ENCODE measurements around the gene DLGAP1. TPM values are rescaled to one million over a fixed set of nuclear protein-coding genes. Genes with fewer than 3 reads are reported as not detected.
A peak's percentile ranks its signal among the peaks of the same experiment; 100 is the strongest.
"Not testable (repeated sequence)": the region's sequence is repeated elsewhere in the genome, so short reads cannot be mapped to it uniquely, and the experiment has no call there.

DLGAP1 gene
- total and polyA plus RNA-seq, 2 of the 4 experiments (the other 2 are of a cell fraction) = under 0.01 to 0.09 TPM

GRCh38 chr18:3608099-3608453 lies 847.0 kb downstream of the DLGAP1 start:
- H2BK20ac ChIP-seq (ENCODE audit: low read depth, low read length) = peak overlapping the region; percentile 30; the same call in 1 of the 2 replicates
- H3K4me2 ChIP-seq (ENCODE audit: low read depth, low read length); H4K5ac ChIP-seq (ENCODE audit: low read depth, low read length); H3K4me3 ChIP-seq (ENCODE audit: insufficient read depth, low read depth, low read length); ATAC-seq (ENCODE audit: low read depth); POLR2A ChIA-PET (ENCODE audit: unreplicated experiment); CTCF ChIA-PET; H3K9me3 ChIP-seq (ENCODE audit: control insufficient read depth, insufficient read depth, low read length); H3K14ac ChIP-seq (replicated peaks; ENCODE audit: low read depth, low read length); H3K27me3 ChIP-seq (ENCODE audit: control insufficient read depth, insufficient read depth, low read length); DNase-seq; BruUV-seq (replicated peaks); H3K56ac ChIP-seq (ENCODE audit: extremely low read depth, insufficient read depth, low read length); H2AFZ ChIP-seq (replicated peaks; ENCODE audit: low read length, poor library complexity); intact Hi-C loops (cut with micrococcal nuclease); H3K9ac ChIP-seq (ENCODE audit: low read depth, low read length); dilution Hi-C loops (cut with HindIII; ENCODE audit: low sequenced_read_pairs, unreplicated experiment); H3K36me3 ChIP-seq (ENCODE audit: control insufficient read depth, insufficient read depth, low read length); H4K20me1 ChIP-seq (ENCODE audit: insufficient read depth, low read length); H3K23ac ChIP-seq (ENCODE audit: low read depth, low read length): not testable (repeated sequence)
- H3K9me1 ChIP-seq (ENCODE audit: insufficient read depth, low read length) = peaks cover 12% of the 10 kb centered on the region; the same call in 1 of the 2 replicates
- H4K91ac ChIP-seq (ENCODE audit: insufficient read depth, low read depth, low read length) = peak overlapping the region; percentile 81
- H3K79me1 ChIP-seq (ENCODE audit: low read depth in 1 of 2, low read length in 2 of 2) = peaks cover 10 to 40% of the 10 kb centered on the region in 2 experiments
- H2AK5ac ChIP-seq (ENCODE audit: low read depth, low read length) = peak overlapping the region; percentile 91; the same call in 1 of the 2 replicates
- peak overlapping the region; percentile 85; the same call in 1 of the 2 replicates for H3K18ac ChIP-seq (ENCODE audit: low read depth, low read length)
- in situ Hi-C loops (cut with MboI; ENCODE audit: low sequenced_read_pairs) = loop anchor here (25.0 kb wide), 1 partner anchor 621 kb away; no protein-coding TSS in a partner anchor
- peaks cover 16% of the 10 kb centered on the region for H3K4me1 ChIP-seq (ENCODE audit: control insufficient read depth, insufficient read depth, low read length)
- H3K4ac ChIP-seq (ENCODE audit: low read depth, low read length) = peak overlapping the region; percentile 88
- H2BK15ac ChIP-seq (ENCODE audit: low read depth, low read length) = peak overlapping the region; percentile 81; the same call in 2 of the 3 replicates
- H2BK120ac ChIP-seq (ENCODE audit: low read depth, low read length) = peak overlapping the region; percentile 85; the same call in 1 of the 2 replicates
- peak overlapping the region; percentile 4 for H2BK5ac ChIP-seq (ENCODE audit: low read depth, low read length, poor library complexity, severe bottlenecking)
- WGBS, 2 experiments (ENCODE audit: extremely low coverage in 2 of 2, insufficient read length in 1 of 2) = no CpG with 5 or more reads among the region's 8 CpGs
- H4K8ac ChIP-seq (ENCODE audit: low read depth in 2 of 2, low read length in 2 of 2) = peak overlapping the region; percentile 22 to 83; a peak in 3 of 4 replicates
- H2AK9ac ChIP-seq (replicated peaks; ENCODE audit: low read depth, low read length, poor library complexity) = peak overlapping the region; percentile 17
- H3K27ac ChIP-seq (ENCODE audit: insufficient read depth, low read length) = peak overlapping the region; percentile 81; the same call in 1 of the 2 replicates
